ENCODE data around the gene USP46. TPM values are rescaled to one million over a fixed set of nuclear protein-coding genes. Genes with fewer than 3 reads are reported as not detected.

Gene USP46
- total RNA-seq, 4 donors from 2014 or later, result 6.0 to 7.7 (median 6.6) TPM

- TF ChIP-seq, protein P1, sequence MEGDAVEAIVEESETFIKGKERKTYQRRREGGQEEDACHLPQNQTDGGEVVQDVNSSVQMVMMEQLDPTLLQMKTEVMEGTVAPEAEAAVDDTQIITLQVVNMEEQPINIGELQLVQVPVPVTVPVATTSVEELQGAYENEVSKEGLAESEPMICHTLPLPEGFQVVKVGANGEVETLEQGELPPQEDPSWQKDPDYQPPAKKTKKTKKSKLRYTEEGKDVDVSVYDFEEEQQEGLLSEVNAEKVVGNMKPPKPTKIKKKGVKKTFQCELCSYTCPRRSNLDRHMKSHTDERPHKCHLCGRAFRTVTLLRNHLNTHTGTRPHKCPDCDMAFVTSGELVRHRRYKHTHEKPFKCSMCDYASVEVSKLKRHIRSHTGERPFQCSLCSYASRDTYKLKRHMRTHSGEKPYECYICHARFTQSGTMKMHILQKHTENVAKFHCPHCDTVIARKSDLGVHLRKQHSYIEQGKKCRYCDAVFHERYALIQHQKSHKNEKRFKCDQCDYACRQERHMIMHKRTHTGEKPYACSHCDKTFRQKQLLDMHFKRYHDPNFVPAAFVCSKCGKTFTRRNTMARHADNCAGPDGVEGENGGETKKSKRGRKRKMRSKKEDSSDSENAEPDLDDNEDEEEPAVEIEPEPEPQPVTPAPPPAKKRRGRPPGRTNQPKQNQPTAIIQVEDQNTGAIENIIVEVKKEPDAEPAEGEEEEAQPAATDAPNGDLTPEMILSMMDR (IDR thresholded peaks at IDR 0.05), result no peak
- no peak for DNase-seq (ENCODE audit: low spot score)
- no peak for ATAC-seq (ENCODE audit: low FRiP score)
Observed at GRCh38 chr4:52627876-52628275, 31.2 kb downstream of the USP46 start.

DNA sequence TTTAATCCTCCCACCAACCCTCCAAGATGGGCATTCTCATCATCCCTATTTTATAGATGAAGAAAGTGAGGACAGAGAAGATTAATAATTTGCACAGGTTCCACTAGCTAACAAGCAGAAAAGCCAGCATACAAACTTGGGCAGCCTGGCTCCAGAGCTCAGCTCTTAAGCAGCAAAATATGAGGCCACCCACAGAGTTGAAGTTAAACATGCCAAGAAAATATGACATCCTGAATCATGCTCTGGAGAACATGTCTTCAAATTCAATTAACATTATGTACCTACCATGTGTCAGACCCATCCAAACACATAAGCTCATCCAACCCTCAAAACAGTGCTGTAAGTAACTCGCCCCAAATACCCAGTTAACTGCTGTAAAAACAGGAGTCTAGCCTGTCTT is 33.9 kb downstream of the USP46 start:
- no peak for DNase-seq (ENCODE audit: low spot score)
- TF ChIP-seq, protein P1 (IDR thresholded peaks at IDR 0.05), result no peak
- ATAC-seq (ENCODE audit: low FRiP score), result no peak

DNA sequence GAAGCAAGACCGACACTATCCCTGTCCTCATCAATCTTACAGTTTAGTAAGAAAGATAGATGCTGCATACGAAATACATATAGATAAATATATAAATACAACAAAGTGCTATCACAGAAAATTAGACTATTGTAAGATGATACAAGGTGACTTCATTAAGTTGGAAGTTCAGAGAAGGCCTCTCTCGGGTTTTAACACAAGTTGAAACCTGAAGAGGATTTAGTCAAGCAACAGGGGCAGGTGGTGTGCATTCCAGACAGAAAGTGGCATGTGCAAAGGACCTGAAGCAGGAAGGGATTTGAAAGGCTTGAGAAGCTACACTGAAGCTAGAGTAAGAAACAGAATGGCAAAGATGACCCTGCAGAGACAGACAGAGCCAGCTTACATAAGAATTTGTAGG is 36.5 kb downstream of the USP46 start:
- ATAC-seq (ENCODE audit: low FRiP score) (no peak), DNase-seq (ENCODE audit: low spot score) (no peak)
- TF ChIP-seq, protein P1 (IDR thresholded peaks at IDR 0.05), result no peak

- TF ChIP-seq, protein P1 (IDR thresholded peaks at IDR 0.05), result no peak
- no peak for DNase-seq (ENCODE audit: low spot score)
- ATAC-seq (ENCODE audit: low FRiP score), result no peak
Observed at GRCh38 chr4:52621567-52621966, 37.5 kb downstream of the USP46 start.

DNA sequence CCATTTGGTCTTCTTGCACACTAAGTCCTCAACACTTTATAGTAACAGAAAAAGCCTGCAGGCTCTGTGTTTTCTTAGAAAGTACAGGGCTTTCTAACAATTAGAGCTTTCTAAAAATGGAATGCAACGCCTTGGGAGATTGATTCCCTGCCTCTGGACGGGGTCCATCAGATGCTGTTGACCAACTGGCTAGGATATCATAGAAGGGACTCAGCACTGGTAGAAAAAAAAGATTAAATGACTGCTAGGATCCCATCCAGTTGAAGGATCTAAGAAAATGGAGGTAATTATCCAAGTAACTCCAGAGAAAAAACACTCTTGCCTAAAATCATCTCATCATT is 39.5 kb downstream of the USP46 start:
- no peak for ATAC-seq (ENCODE audit: low FRiP score)

GRCh38 chr4:52618795-52619590 is 40.1 kb downstream of the USP46 start:
- no peak for DNase-seq (ENCODE audit: low spot score)
- ATAC-seq (ENCODE audit: low FRiP score), result no peak
- TF ChIP-seq, protein P1 (IDR thresholded peaks at IDR 0.05), result no peak

More for the DNA sequence above, 39.5 kb downstream of the USP46 start:
- DNase-seq (ENCODE audit: low spot score), result no peak
- TF ChIP-seq, protein P1 (IDR thresholded peaks at IDR 0.05), result no peak

DNA sequence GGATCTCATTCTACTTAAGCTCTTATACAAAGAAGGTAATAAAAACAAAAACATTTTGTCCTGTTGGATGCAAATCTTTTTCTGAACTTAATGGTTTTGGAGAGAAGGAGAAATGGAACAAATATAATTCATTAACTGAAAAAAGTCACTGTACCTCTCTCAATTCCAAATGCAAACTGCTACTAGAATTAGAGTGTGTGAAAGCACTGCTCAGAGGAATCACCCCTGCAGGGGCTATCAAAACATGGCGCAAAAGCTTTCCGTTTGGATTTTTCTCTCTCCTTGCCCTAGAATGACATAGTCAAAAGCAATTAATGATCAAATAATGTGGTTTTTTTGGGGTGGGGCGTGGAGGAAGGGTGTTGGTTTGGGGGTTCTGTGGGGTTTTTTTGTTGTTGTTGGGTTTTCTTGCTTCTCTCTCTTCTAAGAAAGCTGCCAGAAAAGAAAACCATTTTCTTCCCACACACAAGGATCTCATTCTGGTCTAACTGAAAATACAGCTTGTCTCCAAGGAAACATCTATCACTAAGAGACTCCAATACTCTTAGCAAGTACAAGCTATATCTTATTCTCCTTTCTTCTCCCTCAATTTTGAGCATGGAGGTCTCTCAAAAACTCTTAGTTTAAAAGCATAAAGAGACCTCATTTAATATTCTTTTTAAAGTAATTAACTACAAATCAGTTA is 41.6 kb downstream of the USP46 start:
- DNase-seq (ENCODE audit: low spot score) (no peak), ATAC-seq (ENCODE audit: low FRiP score) (no peak)
- TF ChIP-seq, protein P1 (IDR thresholded peaks at IDR 0.05), result no peak

All from omental fat pad (tissue), 4 donors.